NOMO-1 treated with dmso at 0.1 percent for 144 hours (cell line): ENCODE results near the gene SLC44A4.
"Not testable (repeated sequence)": the region's sequence is repeated elsewhere in the genome, so short reads cannot be mapped to it uniquely, and the experiment has no call there.

Source experiments
- DNase-seq: peaks from one replicate; lab custom pipeline; 2025; ENCODE audit not compliant: unreplicated experiment; lab: John Stamatoyannopoulos, UW

The SLC44A4 gene

DNA sequence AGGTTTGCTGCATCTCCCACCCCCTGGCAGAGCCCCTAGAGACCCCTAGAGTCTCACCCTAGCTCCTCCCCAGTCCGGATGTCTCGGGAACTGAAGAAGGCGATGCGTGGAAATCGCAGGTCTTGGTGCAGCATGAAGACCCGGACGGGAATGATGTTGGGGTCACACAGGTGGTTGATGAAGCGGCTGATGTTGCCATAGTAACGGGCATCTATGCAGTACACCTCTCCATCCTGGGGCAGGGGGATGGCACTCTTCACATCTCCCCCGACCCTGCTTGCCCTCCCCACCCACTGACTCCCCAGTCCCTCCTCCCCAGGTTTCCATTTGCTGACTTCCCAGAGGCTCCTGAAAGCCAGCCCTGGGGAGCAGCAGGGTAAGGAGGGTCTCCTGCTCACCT, 1.8 kb upstream of the SLC44A4 start:
- no peak for DNase-seq

DNA sequence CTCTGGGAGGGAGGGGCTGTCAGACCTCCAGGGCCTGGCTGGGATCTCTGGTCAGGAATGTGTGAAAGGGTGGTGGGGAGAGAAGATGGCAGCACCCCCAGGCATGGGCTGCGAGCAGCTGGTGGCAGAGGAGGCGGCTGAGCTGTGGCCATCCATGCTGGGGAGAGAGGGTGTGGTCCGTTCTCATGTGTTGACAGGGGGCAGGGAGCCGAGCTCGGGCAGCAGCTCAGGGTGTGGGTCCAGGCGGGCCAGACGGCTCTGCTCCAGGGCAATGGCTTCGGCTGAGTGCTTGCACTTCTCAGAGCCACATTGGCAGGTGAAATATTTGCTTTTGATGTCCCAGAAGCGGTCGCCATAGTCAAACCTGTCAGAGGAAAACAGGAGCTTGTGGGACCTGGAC, 1.1 kb upstream of the SLC44A4 start:
- no peak for DNase-seq

DNA sequence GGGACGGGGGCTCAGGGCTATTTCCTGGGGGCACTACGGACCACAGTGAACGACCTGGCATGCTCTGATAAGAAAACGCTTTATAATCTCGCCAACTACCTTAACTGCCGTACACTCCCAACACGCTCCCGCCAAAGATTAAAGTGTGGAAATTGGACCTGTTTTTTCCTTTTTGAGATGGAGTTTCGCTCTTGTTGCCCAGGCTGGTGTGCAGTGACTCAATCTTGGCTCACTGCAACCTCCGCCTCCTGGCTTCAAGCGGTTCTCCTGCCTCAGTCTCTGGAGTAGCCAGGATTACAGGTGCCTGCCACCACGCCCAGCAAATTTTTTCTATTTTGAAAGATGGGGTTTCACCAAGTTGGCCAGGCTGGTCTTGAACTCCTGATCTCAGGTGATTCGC, 346 bp upstream of the SLC44A4 start:
- DNase-seq: no peak

DNA sequence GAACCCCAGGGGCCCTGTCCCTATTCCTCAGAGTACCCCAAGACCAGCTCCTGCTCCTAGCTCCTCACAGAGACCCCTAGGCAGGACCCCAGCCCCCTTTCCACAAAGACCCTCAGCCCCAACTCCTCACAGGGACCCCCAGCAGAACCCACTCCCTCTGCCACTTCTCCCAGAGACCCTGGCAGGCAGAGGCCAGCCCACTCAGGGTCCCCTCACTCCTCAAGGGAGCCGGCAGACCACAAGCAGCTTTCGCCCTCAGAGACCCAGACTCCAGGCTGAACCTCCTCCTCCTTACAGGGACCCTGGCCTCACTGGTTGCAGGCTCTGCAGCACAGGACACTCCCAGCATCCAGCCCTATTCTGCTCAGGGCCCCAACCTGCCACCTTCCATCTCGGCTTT, 575 bp downstream of the SLC44A4 start:
- DNase-seq: no peak

DNA sequence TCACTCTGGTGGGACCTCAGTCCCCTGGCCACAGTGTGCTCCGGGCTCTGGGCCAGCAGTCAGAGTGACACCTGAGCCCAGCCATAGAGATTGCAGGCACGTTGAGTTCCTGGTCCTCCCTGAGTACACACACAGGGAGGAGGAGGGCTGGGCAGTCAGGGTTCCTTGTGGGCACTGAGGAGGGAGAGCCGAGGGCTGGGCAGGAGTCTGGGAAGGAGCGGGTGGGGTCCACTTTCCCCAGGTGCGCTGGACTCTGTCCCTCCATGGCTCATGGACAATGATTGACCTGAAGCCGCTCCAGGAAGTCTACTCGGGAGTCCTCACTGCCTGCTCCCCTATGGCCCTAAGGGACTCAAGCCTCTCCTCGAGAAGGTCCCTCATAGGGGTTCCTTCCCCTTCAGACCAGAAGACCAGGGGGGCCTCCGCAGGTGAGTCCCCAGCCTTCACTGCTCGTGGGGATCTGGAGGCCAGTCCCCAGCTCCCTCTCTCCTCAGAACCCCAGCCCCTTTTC, 1.1 kb downstream of the SLC44A4 start:
- no peak for DNase-seq

GRCh38 chr6:31877125-31877650, 1.6 kb downstream of the SLC44A4 start:
- DNase-seq: no peak

- DNase-seq: no peak
Measured at GRCh38 chr6:31876357-31876756, 2.4 kb downstream of the SLC44A4 start.

GRCh38 chr6:31875877-31876276, 2.9 kb downstream of the SLC44A4 start:
- DNase-seq: no peak

DNA sequence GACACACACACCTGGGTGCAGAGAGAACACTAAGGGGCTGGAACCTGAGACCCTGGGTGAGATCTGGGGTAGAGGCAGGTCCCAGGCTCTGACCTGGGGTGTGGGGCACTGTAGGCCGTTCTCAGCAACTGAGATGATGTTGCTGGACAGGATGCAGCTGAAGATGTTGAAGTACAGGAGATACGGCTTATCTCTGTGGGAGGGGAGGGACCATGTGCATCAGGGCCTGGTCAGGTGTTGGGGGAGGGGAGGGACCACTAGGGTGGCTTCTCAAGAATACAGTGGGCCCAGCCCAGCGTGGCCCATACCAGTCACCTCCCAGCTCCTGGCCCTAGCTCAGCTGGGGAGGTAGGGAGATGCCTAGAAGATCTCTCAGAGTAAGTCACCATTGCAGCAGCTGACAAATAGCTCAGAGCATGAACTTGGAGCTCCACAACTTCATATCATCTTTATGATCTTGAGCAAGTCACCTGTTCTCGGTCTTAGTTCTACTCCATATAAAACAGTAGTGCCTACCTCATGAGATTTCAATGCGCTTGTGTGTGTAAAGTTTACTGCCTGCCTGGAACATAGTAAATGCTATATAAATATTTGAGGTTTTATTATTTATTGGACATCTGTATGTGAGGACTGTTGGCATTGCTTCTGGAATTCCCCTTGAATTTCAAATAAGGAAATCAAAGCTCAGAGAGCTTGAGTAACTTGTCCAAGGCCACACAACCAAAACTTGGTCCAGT, 3.8 kb downstream of the SLC44A4 start:
- no peak for DNase-seq

DNA sequence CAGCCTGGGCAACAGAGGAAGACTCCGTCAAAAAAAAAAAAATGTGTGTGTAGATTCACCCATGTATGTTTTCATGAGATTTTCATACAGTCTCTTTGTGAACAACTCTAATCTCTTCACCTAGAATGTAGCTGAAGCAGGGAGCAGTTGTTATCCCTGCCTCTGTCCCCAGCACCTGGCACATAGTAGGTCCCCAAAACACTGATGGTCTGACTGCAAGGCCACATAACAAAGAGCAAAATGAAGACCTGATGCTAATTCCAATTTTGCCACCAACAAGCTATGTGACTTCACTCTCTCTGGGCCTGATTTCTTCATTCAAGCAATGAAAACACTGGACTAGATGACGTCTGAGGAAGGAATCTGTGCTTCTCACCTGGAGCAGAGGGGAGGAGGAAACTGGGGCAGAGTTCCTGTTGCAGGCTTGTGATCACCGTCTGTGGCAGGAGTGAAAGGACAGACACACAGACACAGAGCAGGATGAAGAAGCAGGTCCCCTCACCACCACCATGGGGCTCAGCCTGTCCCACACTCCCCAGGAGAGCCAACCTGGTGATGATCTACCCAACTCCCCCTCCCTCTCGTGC, 4.6 kb downstream of the SLC44A4 start:
- DNase-seq: no peak

GRCh38 chr6:31871046-31871659, 7.6 kb downstream of the SLC44A4 start:
- no peak for DNase-seq

DNA sequence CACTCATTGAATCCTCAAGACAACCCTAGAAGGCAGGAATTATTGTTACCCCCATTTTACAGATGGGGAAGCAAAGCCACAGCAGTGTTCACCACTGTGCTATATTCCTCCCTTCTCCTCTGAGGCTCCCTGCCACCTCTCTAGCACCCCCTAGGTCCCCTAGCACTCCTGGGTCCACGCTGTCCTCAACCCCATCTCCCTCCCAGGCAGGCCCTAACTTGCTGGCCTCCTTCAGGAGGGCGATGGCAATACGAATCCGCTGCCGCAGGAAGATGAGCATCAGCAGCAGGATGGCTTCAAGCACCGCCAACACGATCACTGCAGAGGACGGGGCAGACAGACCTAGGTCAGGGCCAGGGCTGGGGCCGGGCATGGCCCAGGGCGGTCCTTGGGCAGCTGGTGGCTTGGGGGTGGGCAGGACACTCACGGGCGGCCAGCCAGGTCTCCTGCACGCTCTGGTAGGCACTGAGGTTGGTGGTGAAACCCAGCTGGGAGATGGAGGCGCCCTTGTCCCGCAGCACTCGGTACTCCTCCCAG, 8.3 kb downstream of the SLC44A4 start:
- no peak for DNase-seq

- no peak for DNase-seq
Measured at GRCh38 chr6:31869343-31869742, 9.5 kb downstream of the SLC44A4 start.

DNA sequence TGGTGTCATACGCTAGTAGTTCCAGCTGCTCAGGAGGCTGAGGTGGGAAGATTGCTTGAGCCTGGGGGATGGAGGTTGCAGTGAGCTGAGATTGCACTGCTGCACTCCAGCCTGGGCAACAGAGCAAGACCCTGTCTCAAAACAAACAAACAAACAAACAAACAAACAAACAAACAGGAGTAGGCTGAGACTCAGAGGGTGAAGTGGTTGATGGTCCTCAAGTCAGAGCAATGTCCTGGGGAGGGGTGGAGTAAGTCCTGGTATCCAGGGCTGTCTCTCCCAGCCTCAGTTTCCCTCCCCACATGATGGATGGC, 10.2 kb downstream of the SLC44A4 start:
- not testable (repeated sequence) for DNase-seq

GRCh38 chr6:31865205-31866118, 13.3 kb downstream of the SLC44A4 start:
- DNase-seq: no peak

- DNase-seq: no peak
Measured at GRCh38 chr6:31864818-31865204, 14.0 kb downstream of the SLC44A4 start.

DNA sequence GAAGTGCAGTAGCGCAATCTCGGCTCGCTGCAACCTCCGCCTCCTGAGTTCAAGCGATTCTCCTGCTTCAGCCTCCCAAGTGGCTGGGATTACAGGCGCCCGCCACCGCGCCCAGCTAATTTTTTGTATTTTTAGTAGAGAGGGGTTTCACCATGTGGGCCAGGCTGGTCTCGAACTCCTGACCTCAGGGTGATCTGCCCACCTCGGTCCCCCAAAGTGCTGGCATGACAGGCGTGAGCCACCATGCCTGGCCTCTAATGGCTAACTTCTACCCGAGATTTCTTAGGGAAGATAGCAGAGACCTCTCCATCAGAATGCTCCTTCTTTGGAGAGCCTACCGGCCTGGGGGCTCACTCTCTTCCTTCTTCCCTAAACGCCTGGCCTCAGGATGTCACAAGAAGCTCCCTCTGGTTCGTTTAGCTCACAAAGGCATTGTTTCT, 14.7 kb downstream of the SLC44A4 start:
- DNase-seq: not testable (repeated sequence)

DNA sequence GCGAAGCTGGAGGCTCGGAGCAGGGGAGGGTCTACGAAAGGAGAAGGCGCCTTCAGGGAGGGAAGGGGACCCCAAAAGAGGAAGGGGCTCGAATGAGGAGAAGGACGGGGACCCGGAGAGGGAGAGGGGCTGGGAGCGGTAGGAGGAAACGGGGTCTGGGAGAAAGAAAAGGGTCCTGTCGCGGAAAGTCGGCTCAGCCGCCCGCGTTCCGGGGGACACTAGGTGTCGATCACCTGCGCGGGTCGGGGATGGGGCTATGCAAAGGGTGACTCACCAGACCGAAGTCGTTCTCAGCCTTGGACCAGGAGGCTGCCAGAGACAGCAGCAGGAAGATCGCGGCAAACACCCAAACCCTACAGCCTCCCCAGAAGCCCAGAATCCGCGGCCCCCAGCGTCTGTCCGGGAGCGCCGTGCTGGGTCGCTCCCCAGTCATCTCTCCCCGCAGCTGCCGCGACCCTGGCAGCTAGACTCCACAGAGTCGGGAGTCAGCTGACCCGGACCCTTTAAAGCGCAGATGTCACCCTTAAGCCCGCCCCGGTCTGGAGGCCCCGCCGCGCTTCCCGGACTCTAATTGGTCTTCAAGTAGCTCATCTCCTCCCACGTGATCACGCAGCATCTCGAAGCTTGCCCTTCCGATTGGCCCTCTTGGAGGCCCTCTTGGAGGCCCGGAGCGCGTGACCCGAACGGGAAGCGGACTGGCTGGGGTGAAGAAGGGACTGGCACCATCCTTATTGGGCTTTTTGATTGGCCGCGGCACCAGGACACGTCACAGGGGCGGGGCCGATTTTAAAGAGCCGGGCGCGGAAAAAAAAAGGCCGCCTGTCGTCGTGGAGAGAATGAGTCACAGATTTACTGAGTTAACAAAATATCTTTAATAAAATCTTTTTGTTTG, 16.2 kb downstream of the SLC44A4 start, which contains the start of gene NEU1:
Gene NEU1 (minus strand): TSS at position 478 of the 892 bp plus-strand sequence. CDS start 45 bp downstream, at position 433.
- peak; percentile 100 for DNase-seq

DNA sequence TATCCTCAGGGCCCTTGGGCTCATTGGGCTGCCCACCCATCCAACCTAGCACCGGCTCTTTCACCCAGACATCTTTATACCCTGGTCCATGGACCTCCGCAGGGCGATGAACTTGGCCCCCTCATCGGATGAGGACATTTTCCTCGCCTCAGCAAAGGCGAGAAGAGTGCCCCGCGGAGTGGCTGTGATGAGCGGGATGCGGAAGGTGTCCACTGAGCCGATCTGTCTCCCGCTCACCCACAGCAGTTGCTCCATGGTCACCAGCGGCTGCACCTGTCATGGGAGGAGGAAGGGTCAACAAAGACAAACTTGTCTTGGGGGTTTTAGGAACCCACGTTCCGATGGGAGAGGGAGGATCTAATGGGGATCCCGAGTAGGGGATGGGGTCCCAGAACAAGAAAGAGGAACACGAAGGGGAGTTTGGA, 16.9 kb downstream of the SLC44A4 start:
- DNase-seq: no peak

DNA sequence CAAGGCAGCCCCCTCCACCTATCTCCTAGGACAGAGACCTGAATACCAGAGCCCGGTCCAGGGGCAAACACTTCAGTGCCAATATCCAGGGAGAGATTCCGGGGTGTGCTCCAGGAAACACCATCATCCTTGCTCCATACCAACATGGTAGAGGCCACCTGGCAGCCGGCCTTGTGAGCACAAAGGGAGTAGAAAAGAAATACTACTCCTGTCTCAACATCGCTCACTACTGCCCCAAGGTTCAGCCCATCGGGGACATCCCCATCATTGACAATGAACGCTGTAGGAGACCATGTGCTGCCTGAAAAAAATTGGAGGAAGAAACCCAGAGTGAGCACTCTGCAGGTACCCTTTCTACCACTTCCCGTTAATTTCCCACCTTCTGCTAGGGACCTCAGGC, 17.6 kb downstream of the SLC44A4 start:
- no peak for DNase-seq
